IPS-20b (cell line): ENCODE measurements around the gene PDCD1.

ENCODE experiments used
- H3K27ac ChIP-seq: one replicate; pipeline ENCODE4 v1.5.1; 2013; ENCODE audit warnings: low read length
- H3K27me3 ChIP-seq: 2 replicates; pipeline ENCODE4 v1.6.1; 2013; ENCODE audit warnings: mild to moderate bottlenecking, low read length, inconsistent platforms; ENCODE audit not compliant: insufficient read depth
- H3K36me3 ChIP-seq: 2 replicates; pipeline ENCODE4 v1.6.1; 2013; ENCODE audit warnings: low read depth, mild to moderate bottlenecking, inconsistent platforms, low read length, moderate library complexity; ENCODE audit not compliant: insufficient read depth
- H3K4me1 ChIP-seq: 2 replicates; pipeline ENCODE4 v1.6.1; 2013; ENCODE audit warnings: mild to moderate bottlenecking, control low read depth, inconsistent platforms, low read length, moderate library complexity; ENCODE audit not compliant: insufficient read depth
- H3K4me3 ChIP-seq: 2 replicates; pipeline ENCODE4 v1.5.1; 2013; ENCODE audit warnings: mild to moderate bottlenecking, low read length, inconsistent platforms
- H3K9ac ChIP-seq: 2 replicates; pipeline ENCODE4 v1.6.1; 2013; ENCODE audit warnings: low read depth, mild to moderate bottlenecking, inconsistent platforms, low read length, moderate library complexity
- H3K9me3 ChIP-seq: 2 replicates; pipeline ENCODE4 v1.6.1; 2013; ENCODE audit warnings: mild to moderate bottlenecking, low read depth, low read length, inconsistent platforms; ENCODE audit not compliant: insufficient read depth

PDCD1 gene

GRCh38 chr2:241865957-241866789 lies 7.5 kb upstream of the PDCD1 start:
- Histone ChIP-seq H3K36me3 (no peaks in the 10 kb centered on the region), H3K4me3 (no peak overlapping the region), H3K9me3 (no peaks in the 10 kb centered on the region), H3K27ac (no peak overlapping the region), H3K27me3 (peaks cover 21% of the 10 kb centered on the region), H3K4me1 (no peaks in the 10 kb centered on the region), H3K9ac (no peak overlapping the region)

DNA sequence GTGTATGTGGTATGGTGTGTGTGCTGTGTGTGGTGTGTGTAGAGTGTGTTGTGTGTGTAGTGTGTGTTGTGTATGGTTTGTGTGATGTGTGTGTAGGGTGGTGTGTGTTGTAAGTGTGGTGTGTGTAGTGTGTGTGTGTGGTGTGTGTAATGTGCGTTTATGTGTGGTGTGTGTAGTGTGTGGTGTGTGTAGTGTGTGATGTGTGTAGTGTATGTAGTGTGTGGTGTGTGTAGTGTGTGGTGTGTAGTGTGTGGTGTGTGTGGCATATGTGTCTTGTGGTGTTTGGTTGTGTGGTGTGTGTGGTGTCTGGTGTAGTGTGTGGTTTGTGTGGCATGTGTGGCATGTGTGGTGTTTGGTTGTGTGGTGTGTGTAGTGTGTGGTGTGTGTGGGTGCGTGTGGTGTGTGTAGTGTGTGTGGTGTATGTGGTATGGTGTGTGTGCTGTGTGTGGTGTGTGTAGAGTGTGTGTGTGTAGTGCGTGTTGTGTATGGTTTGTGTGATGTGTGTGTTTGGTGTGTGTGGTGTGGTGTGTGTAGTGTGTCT lies 6.8 kb upstream of the PDCD1 start:
- H3K4me1 ChIP-seq, result no peaks in the 10 kb centered on the region
- no peak overlapping the region for H3K4me3 ChIP-seq
- peaks cover 21% of the 10 kb centered on the region for H3K27me3 ChIP-seq
- H3K27ac ChIP-seq, result no peak overlapping the region
- H3K9ac ChIP-seq, result no peak overlapping the region
- H3K9me3 ChIP-seq, result no peaks in the 10 kb centered on the region
- no peaks in the 10 kb centered on the region for H3K36me3 ChIP-seq

- H3K27me3 ChIP-seq, result peaks cover 21% of the 10 kb centered on the region
- H3K4me3 ChIP-seq, result no peak overlapping the region
- no peak overlapping the region for H3K27ac ChIP-seq
- no peaks in the 10 kb centered on the region for H3K9me3 ChIP-seq
- H3K36me3 ChIP-seq, result no peaks in the 10 kb centered on the region
- no peaks in the 10 kb centered on the region for H3K4me1 ChIP-seq
- H3K9ac ChIP-seq, result no peak overlapping the region
These were observed 6.1 kb upstream of the PDCD1 start for GRCh38 chr2:241864850-241865213.

GRCh38 chr2:241864168-241864849 lies 5.6 kb upstream of the PDCD1 start:
- H3K4me3 ChIP-seq, result no peak overlapping the region
- no peaks in the 10 kb centered on the region for H3K36me3 ChIP-seq
- H3K4me1 ChIP-seq, result no peaks in the 10 kb centered on the region
- peaks cover 21% of the 10 kb centered on the region for H3K27me3 ChIP-seq
- H3K9ac ChIP-seq, result no peak overlapping the region
- H3K9me3 ChIP-seq, result no peaks in the 10 kb centered on the region
- no peak overlapping the region for H3K27ac ChIP-seq

DNA sequence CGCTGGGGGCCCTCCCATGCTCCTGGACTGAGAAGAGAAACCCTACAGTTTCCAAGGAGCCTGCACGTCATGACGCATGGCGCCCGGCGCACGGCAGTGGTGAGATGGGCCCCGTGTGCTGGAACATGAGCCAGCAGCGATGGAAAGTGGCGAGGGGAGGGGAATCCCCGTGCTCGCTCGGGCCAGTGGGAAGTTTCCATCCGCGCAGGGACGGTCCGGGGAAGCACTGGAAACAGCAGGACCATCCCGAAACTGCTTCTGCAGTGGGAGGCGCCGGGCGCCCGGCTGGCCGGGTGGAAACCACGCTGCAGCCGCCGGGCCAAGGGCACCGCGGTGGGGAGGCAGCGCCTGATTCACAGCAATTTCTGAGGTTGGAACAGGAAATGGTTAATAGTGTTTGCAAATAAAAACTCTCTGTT lies 4.9 kb upstream of the PDCD1 start:
- Histone ChIP-seq H3K27ac (no peak overlapping the region), H3K27me3 (peaks cover 21% of the 10 kb centered on the region), H3K36me3 (no peaks in the 10 kb centered on the region), H3K4me1 (no peaks in the 10 kb centered on the region), H3K9me3 (no peaks in the 10 kb centered on the region), H3K9ac (no peak overlapping the region), H3K4me3 (no peak overlapping the region)

GRCh38 chr2:241862775-241863535 lies 4.3 kb upstream of the PDCD1 start:
- Histone ChIP-seq H3K36me3 (no peaks in the 10 kb centered on the region), H3K9ac (no peak overlapping the region), H3K27ac (no peak overlapping the region), H3K27me3 (peaks cover 21% of the 10 kb centered on the region), H3K9me3 (no peaks in the 10 kb centered on the region), H3K4me1 (no peaks in the 10 kb centered on the region), H3K4me3 (no peak overlapping the region)

- no peaks in the 10 kb centered on the region for H3K9me3 ChIP-seq
- H3K36me3 ChIP-seq, result no peaks in the 10 kb centered on the region
- no peaks in the 10 kb centered on the region for H3K4me1 ChIP-seq
- peaks cover 21% of the 10 kb centered on the region for H3K27me3 ChIP-seq
- no peak overlapping the region for H3K9ac ChIP-seq
- H3K4me3 ChIP-seq, result no peak overlapping the region
- no peak overlapping the region for H3K27ac ChIP-seq
These were observed 3.4 kb upstream of the PDCD1 start for GRCh38 chr2:241862093-241862492.

DNA sequence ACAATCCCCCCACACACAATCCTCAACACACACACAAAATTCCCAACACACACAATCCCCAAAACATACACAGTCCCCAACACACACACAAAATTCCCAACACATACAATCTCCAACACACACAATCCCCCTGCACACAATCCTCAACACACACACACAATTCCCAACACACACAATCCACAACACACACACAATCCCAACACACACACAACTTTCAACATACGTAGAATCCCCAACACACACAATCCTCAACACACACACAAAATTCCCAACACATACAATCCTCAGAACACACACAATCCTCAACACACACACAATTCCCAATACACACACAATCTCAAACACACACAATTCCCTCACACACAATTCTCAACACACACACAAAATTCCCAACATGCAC lies 2.6 kb upstream of the PDCD1 start:
- Histone ChIP-seq H3K27ac (no peak overlapping the region), H3K4me3 (no peak overlapping the region), H3K4me1 (no peaks in the 10 kb centered on the region), H3K36me3 (no peaks in the 10 kb centered on the region), H3K27me3 (peaks cover 15% of the 10 kb centered on the region), H3K9me3 (no peaks in the 10 kb centered on the region), H3K9ac (no peak overlapping the region)

GRCh38 chr2:241860184-241861078 lies 1.7 kb upstream of the PDCD1 start:
- no peaks in the 10 kb centered on the region for H3K4me1 ChIP-seq
- no peak overlapping the region for H3K4me3 ChIP-seq
- no peaks in the 10 kb centered on the region for H3K36me3 ChIP-seq
- H3K9me3 ChIP-seq, result no peaks in the 10 kb centered on the region
- peaks cover 9% of the 10 kb centered on the region for H3K27me3 ChIP-seq
- no peak overlapping the region for H3K27ac ChIP-seq
- H3K9ac ChIP-seq, result no peak overlapping the region

DNA sequence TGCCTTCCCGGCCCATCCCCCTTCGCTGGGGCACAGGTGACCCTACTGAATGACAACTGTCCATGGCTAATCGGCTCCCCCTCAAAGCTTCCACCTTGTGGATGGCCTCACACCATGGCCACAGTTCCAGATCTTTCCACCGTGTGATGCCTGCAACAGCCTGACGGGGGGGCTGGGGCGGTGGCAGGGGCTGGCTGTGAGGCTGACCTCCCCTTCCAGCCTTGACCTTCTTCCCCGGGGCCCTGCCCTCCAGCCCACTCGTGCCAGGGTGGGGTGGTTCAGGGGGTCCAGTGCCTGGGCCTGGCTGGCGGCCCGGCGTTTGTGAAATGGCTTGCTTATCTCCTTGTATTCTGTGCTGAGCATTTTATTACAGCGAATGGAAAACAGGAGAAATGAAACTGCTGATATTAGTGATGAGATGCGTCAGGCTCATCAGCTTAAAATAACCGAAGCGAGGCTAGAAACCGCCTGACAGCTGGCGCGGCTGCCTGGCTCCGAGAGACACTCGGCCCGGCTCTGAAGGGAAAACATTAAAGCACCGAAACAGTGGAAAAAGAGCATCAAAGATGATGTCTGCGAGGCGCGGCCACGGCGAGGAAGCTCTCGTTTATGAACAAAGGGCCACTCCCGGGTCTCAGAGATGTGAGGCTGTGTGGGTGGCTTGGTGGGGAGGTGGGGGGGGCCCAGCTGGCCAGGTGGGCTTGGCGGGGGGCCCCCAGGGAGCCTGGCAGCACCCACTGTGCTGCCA lies 916 bp upstream of the PDCD1 start:
- no peaks in the 10 kb centered on the region for H3K9me3 ChIP-seq
- H3K27ac ChIP-seq, result no peak overlapping the region
- no peaks in the 10 kb centered on the region for H3K4me1 ChIP-seq
- H3K27me3 ChIP-seq, result peaks cover under 1% of the 10 kb centered on the region; the same call in 1 of the 2 replicates
- no peak overlapping the region for H3K9ac ChIP-seq
- H3K36me3 ChIP-seq, result no peaks in the 10 kb centered on the region
- no peak overlapping the region for H3K4me3 ChIP-seq
